ENCODE data around the gene MYO7B. TPM values are rescaled to one million over a fixed set of nuclear protein-coding genes. Genes with fewer than 3 reads are reported as not detected.

The MYO7B gene
- polyA plus RNA-seq, 1 of the 3 experiments (the other 2 are of a cell fraction), result 0.08 TPM

DNA sequence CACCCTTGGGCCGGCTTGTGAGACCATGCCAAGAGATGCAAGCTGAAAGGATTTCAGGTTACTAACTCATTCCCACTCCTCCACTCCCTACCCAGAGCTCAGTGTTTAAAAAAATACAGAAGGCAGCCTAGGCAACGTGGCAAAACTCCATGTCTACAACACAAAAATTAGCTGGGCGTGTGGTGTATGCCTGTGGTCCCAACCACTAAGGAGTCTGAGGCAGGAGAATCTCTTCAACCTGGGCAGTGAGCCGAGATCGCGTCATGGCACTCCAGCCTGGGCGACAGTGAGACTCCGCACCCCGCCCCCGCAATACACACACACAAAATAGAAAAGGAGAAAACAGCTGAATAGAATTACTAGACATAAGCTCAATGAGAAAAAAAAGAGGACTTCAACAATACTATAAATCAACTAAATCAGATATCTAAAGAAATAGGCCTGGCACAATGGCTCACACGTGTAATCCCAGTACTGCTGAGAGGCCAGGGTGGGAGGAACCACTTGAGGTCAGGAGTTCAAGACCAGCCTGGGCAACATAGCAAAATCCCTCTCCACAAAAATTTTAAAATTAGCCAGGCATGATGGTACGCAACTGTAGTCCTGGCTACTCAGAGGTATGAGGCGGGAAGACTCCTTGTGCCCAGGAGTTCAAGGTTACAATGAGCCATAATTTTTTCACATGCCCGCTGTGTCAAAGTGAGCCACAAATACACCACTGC is 19.3 kb upstream of the MYO7B start:
- H3K27me3 ChIP-seq (ENCODE audit: insufficient read depth), result no peaks in the 10 kb centered on the region
- ChIA-PET POLR2A (no interaction called here), CTCF (interaction anchor here (0.9 kb wide), 1 partner anchor 75 kb away, joined by 3 read pairs; no protein-coding TSS in a partner anchor)
- H3K9me3 ChIP-seq, result no peaks in the 10 kb centered on the region
- H3K4me2 ChIP-seq, result no peak overlapping the region
- DNase-seq, result no peak
- no peaks in the 10 kb centered on the region for H3K9me2 ChIP-seq
- peaks cover 41 to 54% of the 10 kb centered on the region in 2 experiments for H3K36me3 ChIP-seq (replicated peaks in 1 of 2; ENCODE audit: control insufficient read depth in 1 of 2, insufficient read depth in 2 of 2, low read length in 1 of 2)
- H3K4me1 ChIP-seq (ENCODE audit: control insufficient read depth in 1 of 2, insufficient read depth in 2 of 2, low read depth in 1 of 2, low read length in 1 of 2), result peaks cover 2 to 16% of the 10 kb centered on the region in 2 experiments; a peak in 2 of 4 replicates
- H3K4me3 ChIP-seq (ENCODE audit: low read depth in 2 of 2, low read length in 1 of 2), result no peak overlapping the region
- H3K27ac ChIP-seq (ENCODE audit: low read depth in 2 of 2, low read length in 1 of 2), result no peak overlapping the region
- no peak overlapping the region for H2AFZ ChIP-seq (ENCODE audit: low read depth)
- peaks cover 46% of the 10 kb centered on the region for H4K20me1 ChIP-seq (ENCODE audit: insufficient read depth)
- peaks cover 11% of the 10 kb centered on the region for H3F3A ChIP-seq (replicated peaks; ENCODE audit: insufficient read depth)
- WGBS (ENCODE audit: low lambda C conversion rate), result over 99% methylated on average over 14 of the region's 14 CpGs
- no peak overlapping the region for H3K9ac ChIP-seq
- no peak for TF ChIP-seq TAF1 (IDR thresholded peaks at IDR 0.05; ENCODE audit: borderline replicate concordance, low read depth, low read length)
- TF ChIP-seq, protein P1, sequence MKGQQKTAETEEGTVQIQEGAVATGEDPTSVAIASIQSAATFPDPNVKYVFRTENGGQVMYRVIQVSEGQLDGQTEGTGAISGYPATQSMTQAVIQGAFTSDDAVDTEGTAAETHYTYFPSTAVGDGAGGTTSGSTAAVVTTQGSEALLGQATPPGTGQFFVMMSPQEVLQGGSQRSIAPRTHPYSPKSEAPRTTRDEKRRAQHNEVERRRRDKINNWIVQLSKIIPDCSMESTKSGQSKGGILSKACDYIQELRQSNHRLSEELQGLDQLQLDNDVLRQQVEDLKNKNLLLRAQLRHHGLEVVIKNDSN (IDR thresholded peaks at IDR 0.05; ENCODE audit: borderline replicate concordance, low read depth), result no peak
- TF ChIP-seq USF2 (IDR thresholded peaks at IDR 0.05; ENCODE audit: borderline replicate concordance, low read depth, low read length), result no peak
- TF ChIP-seq EP300 (IDR thresholded peaks at IDR 0.05; ENCODE audit: borderline replicate concordance in 1 of 2, low read depth in 1 of 2, low read length in 1 of 2), result no peak
- no peak for TF ChIP-seq MXI1 (IDR thresholded peaks at IDR 0.05; ENCODE audit: low read depth, low read length)
- no peak for TF ChIP-seq SMC3 (IDR thresholded peaks at IDR 0.05; ENCODE audit: low read depth, low read length)
- TF ChIP-seq NRF1 (IDR thresholded peaks at IDR 0.05; ENCODE audit: low read depth, low read length), result no peak
- no peak for TF ChIP-seq TEAD4 (IDR thresholded peaks at IDR 0.05; ENCODE audit: borderline replicate concordance, insufficient read depth)
- no peak for TF ChIP-seq FOXM1 (IDR thresholded peaks at IDR 0.05; ENCODE audit: low read depth)
- TF ChIP-seq CHD2 (IDR thresholded peaks at IDR 0.05; ENCODE audit: low read length, partially characterized antibody), result no peak
- TF ChIP-seq JUND (IDR thresholded peaks at IDR 0.05), result no peak
- no peak for TF ChIP-seq GATA2 (CRISPR knock-in tag; IDR thresholded peaks at IDR 0.05)
- TF ChIP-seq ELF1 (IDR thresholded peaks at IDR 0.05), result no peak
- no peak for TF ChIP-seq EZH2phosphoT487 (IDR thresholded peaks at IDR 0.05; ENCODE audit: borderline replicate concordance, low read depth)
- TF ChIP-seq, protein P2, sequence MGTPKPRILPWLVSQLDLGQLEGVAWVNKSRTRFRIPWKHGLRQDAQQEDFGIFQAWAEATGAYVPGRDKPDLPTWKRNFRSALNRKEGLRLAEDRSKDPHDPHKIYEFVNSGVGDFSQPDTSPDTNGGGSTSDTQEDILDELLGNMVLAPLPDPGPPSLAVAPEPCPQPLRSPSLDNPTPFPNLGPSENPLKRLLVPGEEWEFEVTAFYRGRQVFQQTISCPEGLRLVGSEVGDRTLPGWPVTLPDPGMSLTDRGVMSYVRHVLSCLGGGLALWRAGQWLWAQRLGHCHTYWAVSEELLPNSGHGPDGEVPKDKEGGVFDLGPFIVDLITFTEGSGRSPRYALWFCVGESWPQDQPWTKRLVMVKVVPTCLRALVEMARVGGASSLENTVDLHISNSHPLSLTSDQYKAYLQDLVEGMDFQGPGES (IDR thresholded peaks at IDR 0.05; ENCODE audit: low read depth, low read length), result no peak
- no peak for TF ChIP-seq REST (IDR thresholded peaks at IDR 0.05; ENCODE audit: low read depth, low read length)
- no peak for TF ChIP-seq RAD21 (IDR thresholded peaks at IDR 0.05; ENCODE audit: low read length)
- no peak for TF ChIP-seq YY1 (IDR thresholded peaks at IDR 0.05; ENCODE audit: low read depth)
- TF ChIP-seq RXRA (IDR thresholded peaks at IDR 0.05; ENCODE audit: borderline replicate concordance, low read depth), result no peak
- H3K79me2 ChIP-seq (ENCODE audit: insufficient read depth), result peaks cover 100% of the 10 kb centered on the region
